GM18502 (cell line): ENCODE measurements around the gene CD177.
"Not testable (repeated sequence)": the region's sequence is repeated elsewhere in the genome, so short reads cannot be mapped to it uniquely, and the experiment has no call there.

Source experiments
- ATAC-seq: cut with Tn5 transposase; IDR thresholded peaks from one replicate; pipeline ENCODE4 v1.9.1; 2021; ENCODE audit warnings: mild to moderate bottlenecking; ENCODE audit not compliant: unreplicated experiment, poor library complexity

The CD177 gene, protein sequence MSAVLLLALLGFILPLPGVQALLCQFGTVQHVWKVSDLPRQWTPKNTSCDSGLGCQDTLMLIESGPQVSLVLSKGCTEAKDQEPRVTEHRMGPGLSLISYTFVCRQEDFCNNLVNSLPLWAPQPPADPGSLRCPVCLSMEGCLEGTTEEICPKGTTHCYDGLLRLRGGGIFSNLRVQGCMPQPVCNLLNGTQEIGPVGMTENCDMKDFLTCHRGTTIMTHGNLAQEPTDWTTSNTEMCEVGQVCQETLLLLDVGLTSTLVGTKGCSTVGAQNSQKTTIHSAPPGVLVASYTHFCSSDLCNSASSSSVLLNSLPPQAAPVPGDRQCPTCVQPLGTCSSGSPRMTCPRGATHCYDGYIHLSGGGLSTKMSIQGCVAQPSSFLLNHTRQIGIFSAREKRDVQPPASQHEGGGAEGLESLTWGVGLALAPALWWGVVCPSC

DNA sequence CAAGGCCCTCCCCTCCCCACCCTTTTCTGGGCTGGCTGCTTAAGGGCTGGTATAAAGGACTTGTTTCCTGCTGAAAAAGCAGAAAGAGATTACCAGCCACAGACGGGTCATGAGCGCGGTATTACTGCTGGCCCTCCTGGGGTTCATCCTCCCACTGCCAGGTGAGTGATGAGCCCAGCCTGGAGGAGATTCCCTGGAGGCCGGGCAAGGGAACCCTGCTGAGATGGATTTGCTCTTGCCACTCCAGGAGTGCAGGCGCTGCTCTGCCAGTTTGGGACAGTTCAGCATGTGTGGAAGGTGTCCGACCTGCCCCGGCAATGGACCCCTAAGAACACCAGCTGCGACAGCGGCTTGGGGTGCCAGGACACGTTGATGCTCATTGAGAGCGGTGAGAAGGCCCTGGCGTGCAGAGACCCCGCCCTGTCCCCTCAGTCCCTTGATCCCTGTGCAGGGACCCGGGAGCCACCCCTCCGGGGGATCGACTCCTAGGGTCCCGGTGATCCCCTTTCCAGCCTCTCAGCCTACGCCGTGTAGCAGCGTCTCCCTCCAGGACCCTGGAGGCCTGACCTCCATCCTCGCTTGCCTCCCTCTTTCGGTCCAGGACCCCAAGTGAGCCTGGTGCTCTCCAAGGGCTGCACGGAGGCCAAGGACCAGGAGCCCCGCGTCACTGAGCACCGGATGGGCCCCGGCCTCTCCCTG lies at the start of gene CD177:
Gene CD177 (plus strand): TSS at position 81 of the 699 bp plus-strand sequence. CDS start 29 bp downstream, at position 110.
- no peak for ATAC-seq

DNA sequence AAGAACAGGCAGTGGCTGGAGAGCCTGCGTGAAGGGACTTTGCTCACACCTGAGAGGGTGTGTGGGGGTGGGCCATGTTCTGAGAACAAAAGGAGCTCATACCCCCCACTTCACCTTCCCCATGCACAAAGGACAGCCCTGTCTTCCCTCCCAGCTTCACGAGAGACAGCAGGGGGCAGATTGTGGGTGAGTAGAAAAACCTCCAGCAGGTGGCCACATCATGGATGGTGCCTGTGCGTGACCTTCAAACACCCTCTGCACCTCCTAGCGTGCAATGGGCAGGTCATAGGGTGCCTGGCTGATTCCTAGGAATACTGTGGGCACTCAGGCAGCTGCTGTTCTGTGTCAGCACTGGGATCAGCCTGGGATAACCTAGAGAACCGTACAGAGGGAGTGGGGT lies 47.8 kb upstream of the CD177 start:
- no peak for ATAC-seq

DNA sequence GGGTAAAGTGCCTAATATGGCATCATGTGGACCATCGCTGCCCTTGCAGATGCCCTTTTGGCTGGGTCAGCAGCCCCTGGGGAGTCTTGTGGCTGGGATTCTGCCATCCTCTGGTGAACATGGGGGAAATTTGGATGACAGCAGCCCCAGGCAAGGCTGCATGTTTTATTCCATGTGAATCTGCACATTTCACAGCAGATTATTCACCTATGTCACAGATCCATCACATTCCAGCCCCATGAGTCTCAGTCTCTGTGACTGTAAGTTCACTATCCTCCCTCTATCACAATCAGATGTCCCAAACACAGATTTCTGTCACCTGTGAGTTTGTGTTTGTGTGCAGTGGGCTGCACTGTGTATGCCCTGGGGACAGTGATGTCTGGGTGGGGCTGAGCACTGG lies 47.4 kb upstream of the CD177 start:
- no peak for ATAC-seq

DNA sequence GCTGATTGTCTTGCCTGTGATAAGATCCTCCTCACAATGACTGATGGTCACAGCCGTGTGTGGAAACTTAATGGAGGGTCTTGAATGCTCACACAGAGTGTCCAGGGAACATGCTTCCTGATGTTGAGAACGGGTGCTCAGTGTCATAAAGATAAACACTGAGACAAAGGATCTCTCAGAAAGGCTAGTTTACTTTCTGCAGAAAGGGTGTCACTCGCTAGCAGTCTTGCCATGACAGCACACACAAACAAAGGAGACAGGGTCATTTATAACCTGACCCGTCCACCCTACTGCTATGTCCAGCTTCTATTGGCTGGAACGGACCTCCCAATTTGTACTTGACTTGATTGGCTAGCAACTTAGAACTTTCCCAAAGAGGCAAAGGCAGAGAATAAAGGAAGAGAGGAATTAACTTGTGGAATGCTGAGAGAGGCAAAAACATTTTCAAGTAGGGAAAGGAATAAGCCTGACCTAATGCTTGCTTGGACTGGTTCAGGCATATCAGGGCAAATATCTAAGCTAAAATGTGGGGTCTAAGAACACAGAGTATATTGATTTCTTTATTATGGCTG lies 45.2 kb upstream of the CD177 start:
- ATAC-seq, result no peak

DNA sequence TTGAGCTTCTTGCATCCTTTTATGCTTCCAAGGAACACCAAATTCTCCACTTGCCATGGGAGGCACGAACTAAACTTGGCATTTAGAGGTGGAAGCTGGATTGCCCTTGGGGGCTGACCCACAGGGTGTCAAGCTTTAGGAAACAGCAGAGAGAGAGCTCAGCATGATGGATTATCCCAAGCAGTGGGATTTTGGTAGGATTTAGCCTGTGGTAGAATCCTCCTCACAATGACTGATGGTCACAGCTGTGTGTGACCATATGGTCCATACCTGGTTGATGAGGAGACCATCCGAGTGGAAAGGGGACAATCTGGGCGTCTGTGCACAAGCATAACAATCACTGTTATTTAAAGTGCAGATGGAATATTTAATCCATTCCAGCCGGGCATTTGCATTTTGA lies 44.0 kb upstream of the CD177 start:
- ATAC-seq, result no peak

DNA sequence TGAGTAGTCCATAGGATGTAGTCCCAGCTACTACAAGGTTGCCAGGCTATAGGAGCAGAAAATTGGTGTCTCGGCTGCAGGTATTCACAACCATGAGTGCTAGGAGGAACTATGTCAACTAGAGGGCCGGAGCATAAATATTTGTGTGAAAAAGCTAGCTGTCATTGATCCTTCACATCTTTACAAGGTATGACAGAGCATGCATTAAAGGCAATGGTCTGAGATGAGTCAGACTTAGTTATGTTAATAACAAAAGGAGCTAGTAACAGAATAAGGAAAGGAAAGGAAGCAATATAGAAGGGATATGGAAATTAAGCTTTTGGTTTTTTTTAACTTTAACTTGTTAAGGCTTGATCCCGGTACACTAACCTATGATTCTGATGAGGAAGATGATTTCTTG lies 43.3 kb upstream of the CD177 start:
- no peak for ATAC-seq

DNA sequence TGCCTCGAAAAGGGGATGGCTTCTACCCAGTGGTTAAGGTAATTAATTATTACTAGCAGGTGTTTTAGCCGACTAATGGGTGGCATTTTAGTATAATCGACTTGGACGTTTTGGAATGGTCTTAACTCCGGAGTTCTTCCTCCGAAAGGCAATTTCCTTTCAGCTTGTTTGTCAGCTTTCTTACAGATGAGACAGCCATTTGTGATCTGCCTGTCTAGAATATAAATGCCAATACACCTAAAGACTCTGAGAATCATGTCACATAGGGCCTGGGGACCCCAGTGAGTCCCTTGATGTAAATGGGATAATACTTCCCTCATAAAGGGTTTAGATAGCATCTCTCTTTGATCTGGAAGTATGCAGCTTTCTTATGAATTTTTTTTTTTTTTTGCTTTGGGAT lies 42.2 kb upstream of the CD177 start:
- no peak for ATAC-seq

DNA sequence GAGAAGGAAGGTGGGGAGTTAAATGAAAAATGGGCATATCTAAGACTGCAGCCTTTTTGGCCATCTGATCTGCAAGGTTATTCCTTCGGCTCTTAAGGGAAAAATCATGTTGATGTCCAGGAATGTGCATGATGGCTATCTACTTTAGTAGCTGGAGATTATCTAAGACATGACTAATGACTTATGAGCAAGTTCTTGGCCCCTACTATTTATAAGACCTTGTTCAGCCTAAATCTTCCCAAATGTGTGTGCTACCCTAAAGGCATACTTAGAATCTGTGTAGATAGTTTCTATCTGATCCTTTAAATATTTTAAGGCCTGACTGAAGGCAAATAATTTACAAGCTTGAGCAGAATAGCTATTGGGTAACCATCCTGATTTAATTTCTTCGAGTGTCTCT lies 41.8 kb upstream of the CD177 start:
- no peak for ATAC-seq

DNA sequence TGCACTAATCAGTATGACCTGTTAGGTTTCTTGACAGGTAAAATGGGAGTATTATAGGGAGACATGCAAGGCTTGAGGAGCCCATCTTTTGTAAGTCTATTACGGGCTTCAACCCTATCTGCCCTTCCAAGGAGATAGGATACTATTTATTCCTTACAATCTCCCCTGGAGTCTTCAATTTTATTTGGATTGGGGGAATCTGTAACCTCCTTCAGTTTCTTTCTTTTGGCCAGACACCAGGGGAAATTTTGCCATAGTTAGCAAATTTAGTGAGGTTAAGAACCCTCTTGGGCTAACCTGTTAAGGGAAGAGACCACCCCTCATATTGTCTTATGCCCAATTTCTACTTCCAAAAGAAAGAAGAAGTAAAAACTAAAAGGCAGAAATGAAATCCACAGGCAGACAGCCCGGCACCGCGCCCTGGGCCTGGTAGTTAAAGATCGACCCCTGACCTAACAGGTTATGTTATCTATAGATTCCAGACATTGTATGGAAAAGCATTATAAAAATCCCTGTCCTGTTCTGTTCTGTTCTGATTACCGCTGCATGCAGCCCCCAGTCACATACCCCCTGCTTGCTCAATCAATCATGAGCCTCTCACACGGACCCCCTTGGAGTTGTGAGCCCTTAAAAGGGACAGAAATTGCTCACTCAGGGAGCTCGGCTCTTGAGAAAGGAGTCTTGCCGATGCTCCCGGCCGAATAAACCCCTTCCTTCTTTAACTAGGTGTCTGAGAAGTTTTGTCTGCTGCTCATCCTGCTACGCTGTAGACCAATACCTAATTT lies 39.6 kb upstream of the CD177 start:
- no peak for ATAC-seq

DNA sequence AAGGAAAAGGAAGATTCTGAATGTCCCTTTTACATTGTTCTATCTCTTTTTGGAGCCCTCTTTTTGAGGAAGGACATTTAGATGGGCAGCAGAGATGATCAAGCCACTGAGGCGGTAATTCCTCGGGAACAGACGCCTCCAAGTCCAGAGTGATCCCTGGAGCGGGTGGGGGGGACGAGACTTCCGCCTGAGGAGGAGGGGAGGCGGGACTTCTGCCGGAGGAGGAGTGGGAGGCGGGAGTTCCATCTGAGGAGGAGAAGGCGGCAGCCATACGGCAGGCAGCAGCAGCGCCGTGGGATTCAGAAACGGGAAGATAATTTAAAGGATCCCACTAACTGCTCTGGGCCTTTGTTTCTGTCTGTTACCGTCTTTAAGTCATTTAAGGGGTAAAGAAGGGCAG lies 37.6 kb upstream of the CD177 start:
- no peak for ATAC-seq

DNA sequence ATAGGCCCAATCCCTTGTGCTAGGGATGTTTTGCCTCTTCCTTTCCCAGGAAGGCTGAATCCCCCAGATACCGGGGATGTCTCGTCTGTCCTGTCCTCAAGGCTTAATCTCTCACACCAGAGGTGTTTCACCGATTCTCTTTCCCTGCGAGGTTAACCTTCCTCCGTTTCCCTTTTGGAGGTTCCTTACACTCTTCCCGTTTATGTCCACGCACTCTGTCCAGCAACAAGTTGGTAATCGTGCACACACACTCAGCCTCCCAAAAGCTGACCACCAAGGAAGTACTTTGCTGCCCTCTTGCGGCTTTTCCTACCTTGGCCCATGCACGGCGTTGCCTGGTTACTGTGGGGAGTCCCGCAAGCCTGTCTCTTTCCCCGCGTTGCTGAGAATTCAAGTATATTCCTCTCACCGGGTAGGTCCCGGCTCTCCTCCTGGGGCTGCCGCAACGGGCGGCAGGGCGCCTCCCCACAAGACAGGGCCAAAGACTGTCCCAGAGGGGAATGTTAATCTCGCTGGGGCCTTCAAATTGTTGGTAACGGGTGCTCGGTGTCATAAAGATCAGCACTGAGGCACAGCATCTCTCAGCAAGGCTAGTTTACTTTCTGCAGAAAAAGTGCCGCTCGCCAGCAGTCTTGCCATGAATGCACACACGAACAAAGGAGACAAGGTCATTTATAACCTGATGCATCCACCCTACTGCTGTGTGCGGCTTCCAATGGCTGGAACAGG lies 36.7 kb upstream of the CD177 start:
- no peak for ATAC-seq

DNA sequence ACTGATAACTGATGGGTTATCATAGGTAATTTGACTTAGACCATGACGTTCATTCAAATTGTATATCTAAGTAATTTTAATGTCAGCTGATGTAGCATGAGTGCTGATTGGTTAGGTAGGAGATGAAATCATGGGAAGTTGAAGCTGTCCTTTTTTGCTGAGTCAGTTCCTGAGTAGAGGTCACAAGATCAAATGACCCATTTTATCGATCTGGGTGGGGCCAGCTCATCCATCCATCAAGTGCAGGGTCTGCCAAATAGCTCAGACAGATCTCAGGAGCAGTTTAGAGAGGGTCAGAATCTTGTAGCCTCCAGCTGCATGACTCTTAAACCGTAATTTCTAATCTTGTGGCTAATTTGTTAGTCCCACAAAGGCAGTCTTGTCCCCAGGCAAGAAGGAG lies 35.3 kb upstream of the CD177 start:
- ATAC-seq, result no peak

DNA sequence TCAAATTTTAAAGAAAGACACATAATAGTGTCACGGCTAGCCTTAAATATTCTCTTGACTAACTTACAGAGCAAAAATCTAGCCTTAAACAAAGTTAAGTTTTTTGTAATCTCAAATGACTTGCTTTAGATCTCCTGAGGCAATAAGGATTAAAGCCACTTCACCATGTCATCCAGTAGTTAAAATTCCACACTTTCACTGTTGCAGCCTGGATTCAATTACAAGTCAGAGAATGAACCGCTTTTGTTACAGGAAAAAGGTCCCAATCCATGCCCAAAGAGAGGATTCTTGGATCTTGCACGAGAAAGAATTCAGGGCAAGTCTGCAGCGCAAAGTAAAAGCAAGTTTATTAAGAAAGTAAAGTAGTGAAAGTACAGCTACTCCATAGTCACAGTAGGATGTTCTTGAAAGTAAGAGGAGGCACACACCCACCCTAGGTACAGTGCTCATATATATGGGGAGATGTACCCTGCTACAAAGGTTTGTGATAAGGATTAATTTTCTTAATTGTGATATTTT lies 34.6 kb upstream of the CD177 start:
- no peak for ATAC-seq

DNA sequence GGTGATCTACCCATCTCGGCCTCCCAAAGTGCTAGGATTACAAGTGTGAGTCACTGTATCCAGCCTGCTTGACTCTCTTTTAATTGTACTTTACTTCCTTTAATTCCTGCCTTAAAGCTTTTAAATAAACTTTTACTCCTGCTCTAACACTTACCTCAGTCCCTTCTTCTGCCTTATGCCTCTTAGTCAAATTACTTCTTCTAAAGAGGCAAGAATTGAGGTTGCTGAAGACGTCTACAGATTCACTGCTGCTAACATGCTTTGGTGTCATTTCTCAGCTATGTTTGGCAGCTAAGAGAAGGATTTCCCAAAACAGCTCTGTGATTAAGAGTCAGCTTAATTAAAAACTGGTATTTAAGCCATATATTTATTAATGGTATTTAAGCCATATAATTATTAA lies 32.9 kb upstream of the CD177 start:
- ATAC-seq, result no peak

DNA sequence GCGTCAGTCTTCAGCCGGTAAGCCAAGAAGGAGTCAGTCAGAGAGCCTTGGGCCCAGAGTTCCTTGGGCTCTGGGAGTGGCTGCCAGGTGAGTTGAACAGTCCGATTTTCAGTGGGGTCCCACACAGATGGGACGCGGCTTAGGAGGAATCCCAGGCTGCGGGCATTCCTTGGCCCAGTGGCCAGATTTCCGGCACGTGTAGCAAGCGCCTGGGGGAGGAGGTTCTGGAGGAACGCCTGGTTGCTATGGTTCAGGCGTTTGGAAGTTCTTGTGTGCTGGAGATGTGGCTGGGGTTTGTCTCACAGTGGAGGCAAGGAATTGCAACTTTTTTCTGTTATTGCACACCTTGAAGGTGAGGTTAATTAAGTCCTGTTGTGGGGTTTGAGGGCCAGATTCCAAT lies 26.7 kb upstream of the CD177 start:
- ATAC-seq, result not testable (repeated sequence)

DNA sequence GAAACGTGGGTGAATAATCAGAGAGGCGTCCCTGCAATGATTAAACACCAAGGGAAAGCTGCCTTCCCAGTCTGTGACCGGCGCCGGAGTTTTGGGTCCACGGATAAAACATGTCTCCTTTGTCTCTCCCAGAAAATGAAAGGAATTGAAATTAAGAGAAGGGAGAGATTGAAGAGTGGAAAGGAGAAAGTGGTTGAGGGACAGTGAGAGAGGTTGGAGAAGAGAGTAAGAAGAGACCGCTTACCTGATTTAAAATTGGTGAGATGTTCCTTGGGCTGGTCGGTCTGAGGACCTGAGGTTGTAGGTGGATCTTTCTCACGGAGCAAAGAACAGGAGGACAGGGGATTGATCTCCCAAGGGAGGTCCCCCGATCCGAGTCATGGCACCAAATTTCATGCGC lies 24.9 kb upstream of the CD177 start:
- not testable (repeated sequence) for ATAC-seq

DNA sequence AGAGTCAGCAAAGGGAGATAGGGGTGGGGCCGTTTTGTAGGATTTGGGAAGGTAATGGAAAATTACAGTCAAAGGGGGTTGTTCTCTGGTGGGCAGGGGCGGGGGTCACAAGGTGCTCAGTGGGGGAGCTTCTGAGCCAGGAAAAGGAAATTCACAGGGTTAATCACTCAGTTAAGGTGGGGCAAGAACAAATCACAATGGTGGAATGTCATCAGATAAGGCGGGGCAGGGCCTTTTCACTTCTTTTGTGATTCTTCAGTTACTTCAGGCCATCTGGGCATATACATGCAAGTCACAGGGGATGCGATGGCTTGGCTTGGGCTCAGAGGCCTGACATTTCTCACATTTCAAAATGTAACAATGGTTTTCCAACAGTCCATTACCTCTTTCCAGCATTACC lies 24.4 kb upstream of the CD177 start:
- not testable (repeated sequence) for ATAC-seq

DNA sequence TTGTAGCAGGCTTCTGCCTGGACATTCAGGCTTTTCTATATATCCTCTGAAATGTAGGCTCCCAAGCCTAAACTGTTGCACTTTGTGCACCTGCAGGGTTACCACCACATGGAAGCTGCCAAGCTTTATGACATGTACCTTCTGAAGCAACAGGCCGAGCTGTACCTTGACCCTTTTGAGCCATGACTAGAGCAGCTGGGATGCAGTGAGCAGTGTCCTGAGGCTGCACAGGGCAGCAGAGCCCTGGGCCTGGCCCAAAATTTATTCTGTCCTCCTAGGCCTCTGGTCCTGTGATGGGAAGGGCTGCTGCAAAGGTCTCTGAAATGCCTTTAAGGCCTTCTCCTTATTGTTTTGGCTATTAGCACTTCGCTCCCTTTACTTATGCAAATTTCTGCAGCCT lies 23.5 kb upstream of the CD177 start:
- no peak for ATAC-seq

DNA sequence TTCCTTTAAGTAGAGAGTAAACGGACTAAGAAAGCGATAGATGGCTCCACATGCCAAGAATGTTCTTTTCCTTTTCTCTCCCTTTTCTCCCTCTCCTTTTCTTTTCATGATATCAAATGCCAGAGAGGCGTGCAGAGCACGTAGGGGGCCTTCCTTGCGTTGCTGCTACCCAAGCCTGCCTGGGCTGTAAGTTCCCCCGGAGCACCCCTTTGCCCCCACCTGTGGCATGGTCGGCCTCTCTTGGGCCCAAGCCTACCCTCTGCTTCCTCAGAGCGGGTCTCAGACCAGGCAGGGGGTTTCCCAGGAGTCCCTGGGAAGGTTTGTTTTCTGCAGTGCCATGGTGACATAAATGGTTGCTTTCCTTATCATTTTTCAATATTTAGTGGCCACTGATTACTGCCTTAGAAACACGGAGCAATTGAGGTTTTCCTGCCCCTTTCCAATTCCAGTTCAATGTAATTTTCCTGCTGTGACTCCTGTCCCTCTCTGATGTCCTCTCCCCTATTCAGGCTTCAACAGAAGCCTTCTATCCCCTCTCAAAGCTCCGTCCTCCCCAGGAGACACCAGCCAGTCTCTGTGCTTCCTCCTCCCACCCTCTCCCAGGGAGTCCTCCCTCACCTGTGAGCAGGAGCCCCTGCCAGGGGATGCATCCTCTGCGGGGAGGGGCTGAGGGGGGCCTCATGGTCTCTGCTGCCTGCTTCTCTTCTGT lies 22.6 kb upstream of the CD177 start:
- ATAC-seq, result no peak
